WI38 (cell line): ENCODE results near the gene AMDHD2.

Experiments used
- H3K4me3 ChIP-seq: 2 replicates; pipeline ENCODE4 v1.5.1; 2011; ENCODE audit warnings: low read depth, mild to moderate bottlenecking, control low read depth, low read length
- CTCF ChIP-seq: IDR thresholded peaks from 2 replicates; pipeline ENCODE4 v1.5.1; 2012; ENCODE audit warnings: low read depth, mild to moderate bottlenecking, control low read depth, low read length

AMDHD2 gene

GRCh38 chr16:2520097-2520783, at the start of gene AMDHD2:
Gene AMDHD2 (plus strand): TSS chr16:2520371. CDS start chr16:2520459, 88 bp downstream.
- peak within 1 kb of the TSS; percentile 69 for H3K4me3 ChIP-seq
- TF ChIP-seq CTCF: no peak

GRCh38 chr16:2470603-2471015, 49.6 kb upstream of the AMDHD2 start:
- no peak overlapping the region for H3K4me3 ChIP-seq
- no peak for TF ChIP-seq CTCF

- H3K4me3 ChIP-seq: 0 out of 2 replicates have a peak within 1 kb of the TSS, but pooled peaks have one; percentile 17
- no peak for TF ChIP-seq CTCF
Observed at GRCh38 chr16:2471016-2471652, 49.0 kb upstream of the AMDHD2 start, which contains the start of gene NTN3. Gene NTN3 (plus strand): TSS chr16:2471297. CDS start chr16:2471702, 405 bp downstream.

- 0 out of 2 replicates have a peak overlapping the region, but pooled peaks have one; percentile 17 for H3K4me3 ChIP-seq
- TF ChIP-seq CTCF: no peak
Observed at GRCh38 chr16:2471653-2472487, 48.3 kb upstream of the AMDHD2 start.

GRCh38 chr16:2472488-2472864, 47.7 kb upstream of the AMDHD2 start:
- H3K4me3 ChIP-seq: no peak overlapping the region
- TF ChIP-seq CTCF: no peak

GRCh38 chr16:2472885-2473445, 47.2 kb upstream of the AMDHD2 start:
- no peak for TF ChIP-seq CTCF
- H3K4me3 ChIP-seq: no peak overlapping the region; the same call in 1 of the 2 replicates
